D341Med (cell line): ENCODE results near the gene TRIM44.
"Not testable (repeated sequence)": the region's sequence is repeated elsewhere in the genome, so short reads cannot be mapped to it uniquely, and the experiment has no call there.

Experiments used
- DNase-seq: peaks from one replicate; pipeline ENCODE4 v3.0.0; 2012; ENCODE audit warnings: low spot score

Gene TRIM44

DNA sequence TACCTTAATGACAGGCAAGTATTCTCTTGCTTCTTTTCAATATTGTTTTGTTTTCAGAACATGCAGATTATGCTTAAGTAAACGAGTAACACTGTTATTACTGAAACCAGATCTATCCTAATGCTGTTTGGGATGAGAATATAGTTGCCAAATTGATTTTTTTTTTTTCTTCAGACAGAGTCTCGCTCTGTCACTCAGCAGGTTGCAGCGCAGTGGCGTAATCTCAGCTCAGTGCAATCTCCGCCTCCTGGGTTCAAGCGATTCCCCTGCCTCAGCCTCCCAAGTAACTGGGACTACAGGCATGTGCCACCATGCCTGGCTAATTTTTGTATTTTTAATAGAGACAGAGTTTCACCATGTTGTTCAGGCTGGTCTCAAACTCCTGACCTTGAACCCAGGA, 91.0 kb downstream of the TRIM44 start:
- not testable (repeated sequence) for DNase-seq

DNA sequence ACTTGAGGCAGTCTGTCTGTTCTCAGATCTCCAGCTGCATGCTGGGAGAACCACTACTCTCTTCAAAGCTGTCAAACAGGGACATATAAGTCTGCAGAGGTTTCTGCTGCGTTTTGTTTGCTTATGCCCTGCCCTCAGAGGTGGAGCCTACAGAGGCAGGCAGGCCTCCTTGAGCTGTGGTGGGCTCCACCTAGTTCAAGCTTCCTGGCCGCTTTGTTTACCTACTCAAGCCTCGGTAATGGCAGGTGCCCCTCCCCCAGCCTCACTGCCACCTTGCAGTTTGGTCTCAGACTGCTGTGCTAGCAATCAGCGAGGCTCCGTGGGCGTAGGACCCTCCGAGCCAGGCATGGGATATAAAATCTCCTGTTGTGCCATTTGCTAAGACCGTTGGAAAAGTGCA, 97.4 kb downstream of the TRIM44 start:
- not testable (repeated sequence) for DNase-seq

DNA sequence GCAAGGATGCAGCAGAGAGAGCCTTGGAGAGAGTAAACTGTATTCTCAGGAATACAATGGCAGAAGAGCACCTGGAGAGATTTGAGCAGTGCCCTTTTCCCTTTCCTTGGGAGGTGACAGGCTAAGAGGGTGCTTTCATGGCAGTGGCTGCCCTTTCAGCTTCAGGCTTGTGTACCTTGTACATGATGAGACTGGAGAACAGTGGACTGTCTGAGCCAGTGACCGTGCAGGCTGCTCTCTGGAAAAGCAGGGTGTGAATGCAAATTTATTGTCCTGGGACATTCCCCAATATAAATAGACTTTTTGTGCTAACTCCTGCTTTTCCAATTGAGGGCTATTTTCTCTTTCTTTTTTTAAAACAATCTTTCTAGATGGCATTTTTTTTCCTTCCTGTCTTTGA, 99.3 kb downstream of the TRIM44 start:
- DNase-seq: no peak

DNA sequence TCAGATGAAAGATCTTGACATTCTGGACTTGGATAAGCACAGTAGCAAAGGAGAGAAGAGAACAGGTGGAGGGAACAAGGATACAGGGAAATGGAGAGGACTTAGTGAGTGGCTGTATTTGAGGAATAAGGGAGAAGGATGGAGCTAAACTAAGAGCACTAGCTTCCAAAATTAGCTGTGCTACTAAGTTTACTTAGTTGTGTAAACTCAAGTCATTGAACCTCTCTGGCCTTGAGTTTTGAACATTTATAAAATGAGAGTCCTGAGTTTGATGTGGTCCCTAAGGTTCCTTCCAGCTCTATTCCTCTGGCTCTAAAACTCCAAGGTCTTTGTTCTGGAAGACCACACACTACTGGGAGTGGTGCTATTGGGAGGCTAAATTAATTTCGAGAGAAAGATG, 100.7 kb downstream of the TRIM44 start:
- no peak for DNase-seq

GRCh38 chr11:35763765-35764164, 101.2 kb downstream of the TRIM44 start:
- no peak for DNase-seq

GRCh38 chr11:35764417-35764816, 101.8 kb downstream of the TRIM44 start:
- DNase-seq: no peak

DNA sequence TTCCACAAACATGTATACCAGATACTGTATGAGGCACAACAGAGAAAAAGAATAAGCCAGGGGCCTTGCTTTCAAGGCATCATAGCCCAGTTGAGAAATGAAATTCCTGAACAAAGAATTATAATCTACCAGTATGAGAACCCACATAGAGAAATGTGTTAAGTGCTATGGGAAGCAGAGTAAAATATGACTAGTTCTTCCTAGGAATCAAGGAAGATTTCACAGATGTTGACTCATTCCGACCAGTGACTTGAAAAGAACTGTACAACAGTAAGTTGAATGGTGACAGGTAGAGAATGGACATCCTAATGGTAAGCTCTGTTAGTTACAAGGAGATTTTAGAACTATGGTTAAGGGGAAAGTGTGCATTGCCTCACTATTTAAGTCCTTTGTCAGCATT, 102.6 kb downstream of the TRIM44 start:
- no peak for DNase-seq

GRCh38 chr11:35766651-35767050, 104.1 kb downstream of the TRIM44 start:
- no peak for DNase-seq

DNA sequence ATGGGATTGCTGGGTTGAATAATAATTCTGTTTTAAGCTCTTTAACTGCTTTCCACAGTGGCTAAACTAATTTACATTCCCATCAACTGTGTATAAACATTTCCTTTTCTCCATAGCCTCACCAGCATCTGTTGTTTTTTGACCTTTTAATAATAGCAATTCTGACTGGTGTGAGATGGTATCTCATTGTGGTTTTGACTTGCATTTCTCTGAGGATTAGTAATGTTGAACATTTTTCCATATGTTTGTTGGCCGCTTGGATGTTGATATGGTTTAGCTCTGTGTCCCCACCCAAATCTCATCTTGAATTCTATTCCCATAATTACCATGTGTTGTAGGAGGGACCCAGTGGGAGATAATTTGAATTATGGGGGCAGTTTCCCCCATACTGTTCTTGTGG, 107.8 kb downstream of the TRIM44 start:
- not testable (repeated sequence) for DNase-seq

DNA sequence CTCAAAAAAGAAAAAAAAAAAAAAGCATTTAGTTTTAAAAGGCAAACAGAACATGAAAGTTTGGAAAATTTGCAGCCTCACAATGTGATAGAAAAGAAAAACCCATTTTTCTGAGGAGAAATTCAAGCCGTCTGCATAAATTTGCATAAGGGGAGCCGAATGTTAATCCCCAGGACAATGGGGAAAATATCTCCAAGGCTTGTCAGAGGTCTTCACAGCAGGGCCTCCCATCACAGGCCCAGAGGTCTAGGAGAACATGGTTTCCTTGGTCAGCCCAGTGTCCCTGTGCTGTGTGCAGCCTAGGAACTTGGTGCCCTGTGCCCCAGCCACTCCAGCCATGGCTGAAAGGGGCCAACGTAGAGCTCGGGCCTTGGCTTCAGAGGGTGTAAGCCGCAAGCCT, 109.1 kb downstream of the TRIM44 start:
- no peak for DNase-seq

DNA sequence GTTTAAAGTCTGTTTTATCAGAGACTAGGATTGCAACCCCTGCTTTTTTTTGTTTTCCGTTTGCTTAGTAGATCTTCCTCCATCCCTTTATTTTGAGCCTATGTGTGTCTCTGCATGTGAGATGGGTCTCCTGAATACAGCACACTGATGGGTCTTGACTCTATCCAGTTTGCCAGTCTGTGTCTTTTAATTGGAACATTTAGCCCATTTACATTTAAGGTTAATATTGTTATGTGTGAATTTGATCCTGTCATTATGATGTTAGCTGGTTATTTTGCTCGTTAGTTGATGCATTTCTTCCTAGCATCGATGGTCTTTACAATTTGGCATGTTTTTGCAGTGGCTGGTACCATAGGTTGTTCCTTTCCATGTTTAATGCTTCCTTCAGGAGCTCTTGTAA, 114.7 kb downstream of the TRIM44 start:
- not testable (repeated sequence) for DNase-seq

- DNase-seq: not testable (repeated sequence)
Measured at GRCh38 chr11:35778943-35779342, 116.4 kb downstream of the TRIM44 start.

DNA sequence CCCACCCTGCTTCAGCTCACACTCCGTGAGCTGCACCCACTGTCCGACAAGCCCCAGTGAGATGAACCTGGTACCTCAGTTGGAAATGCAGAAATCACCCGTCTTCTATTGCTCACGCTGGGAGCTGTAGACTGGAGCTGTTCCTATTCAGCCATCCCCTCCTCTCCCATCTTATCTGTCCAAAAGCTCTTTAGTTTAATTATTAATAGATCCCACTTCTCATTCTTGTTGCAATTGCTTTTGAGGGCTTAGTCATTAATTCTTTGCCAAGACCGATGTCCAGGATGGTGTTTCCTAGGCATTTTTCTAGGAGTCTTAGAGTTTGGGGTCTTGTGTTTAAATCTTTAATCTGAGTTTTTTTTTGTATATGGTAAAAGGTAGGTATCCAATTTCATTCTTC, 116.8 kb downstream of the TRIM44 start:
- DNase-seq: no peak

- no peak for DNase-seq
Measured at GRCh38 chr11:35780951-35781860, 118.6 kb downstream of the TRIM44 start.

DNA sequence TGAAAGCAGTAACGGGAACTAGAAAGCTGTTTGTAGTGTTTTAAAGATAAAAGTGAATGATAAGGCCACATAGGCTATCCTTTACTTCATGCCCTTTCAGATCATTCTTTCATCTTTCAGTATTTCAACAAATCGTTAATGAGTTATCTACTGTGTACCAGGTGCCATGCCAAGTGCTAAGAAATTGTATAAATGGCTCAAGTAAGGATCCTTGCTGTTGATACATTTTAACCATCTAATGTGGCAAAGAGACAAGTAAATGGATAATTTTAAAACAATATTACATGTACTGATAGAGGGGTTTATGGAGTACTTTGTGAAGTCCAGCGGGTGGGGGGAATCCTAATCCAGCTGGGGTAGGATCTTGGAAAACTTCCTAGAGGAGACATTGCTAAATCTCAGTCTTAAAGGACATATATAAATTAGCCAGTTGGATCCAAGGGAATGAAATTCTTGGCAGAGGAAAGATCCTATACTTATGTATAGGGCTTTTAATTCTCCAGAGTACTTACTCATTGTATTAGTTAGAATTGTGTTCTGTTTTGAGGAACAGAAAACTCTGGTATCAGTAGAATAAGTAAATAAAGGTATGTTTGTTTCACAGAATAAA, 119.4 kb downstream of the TRIM44 start:
- no peak for DNase-seq

GRCh38 chr11:35783809-35784208, 121.2 kb downstream of the TRIM44 start:
- no peak for DNase-seq

GRCh38 chr11:35784699-35785098, 122.1 kb downstream of the TRIM44 start:
- DNase-seq: no peak

DNA sequence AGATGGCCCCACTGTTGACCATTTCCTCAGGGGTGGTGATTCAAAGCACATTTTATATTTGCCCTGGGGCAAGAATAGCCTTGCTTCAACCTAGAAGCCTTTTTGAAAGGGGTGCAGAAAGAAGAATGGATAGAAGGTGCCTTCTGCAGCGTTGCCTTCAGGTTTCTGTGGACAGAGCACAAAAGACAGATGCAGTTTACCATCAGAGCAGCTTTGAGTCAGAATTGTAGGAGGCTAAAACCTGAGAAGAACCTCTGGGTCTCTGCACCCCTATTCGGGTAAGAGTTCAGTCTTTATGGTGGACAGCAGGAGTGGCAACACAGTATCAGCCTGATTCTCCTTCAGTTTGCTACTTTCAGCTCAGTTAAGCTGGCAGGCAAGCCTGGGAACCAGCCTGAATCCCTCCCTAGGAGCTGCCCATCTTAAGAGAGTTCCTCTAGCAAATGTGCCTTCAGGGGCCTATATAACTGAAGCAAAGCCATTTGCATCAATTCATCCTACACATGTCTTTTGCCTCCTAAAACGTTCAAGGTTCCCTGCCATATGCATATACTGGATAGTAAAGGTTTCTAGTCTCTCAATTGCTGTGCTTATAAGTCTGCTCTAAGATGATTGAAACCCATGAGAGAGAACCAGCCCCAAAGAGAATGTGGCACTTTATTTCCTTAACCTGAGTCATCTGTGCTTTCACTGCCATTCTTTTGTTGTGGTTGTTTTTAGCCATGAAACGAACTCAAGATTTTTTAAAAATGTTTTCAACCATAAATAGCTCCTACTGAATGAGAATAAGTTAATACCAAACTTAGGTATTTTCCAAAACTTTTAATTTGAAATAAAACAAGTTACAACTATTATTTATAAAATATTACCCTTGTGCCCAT, 123.0 kb downstream of the TRIM44 start:
- no peak for DNase-seq

DNA sequence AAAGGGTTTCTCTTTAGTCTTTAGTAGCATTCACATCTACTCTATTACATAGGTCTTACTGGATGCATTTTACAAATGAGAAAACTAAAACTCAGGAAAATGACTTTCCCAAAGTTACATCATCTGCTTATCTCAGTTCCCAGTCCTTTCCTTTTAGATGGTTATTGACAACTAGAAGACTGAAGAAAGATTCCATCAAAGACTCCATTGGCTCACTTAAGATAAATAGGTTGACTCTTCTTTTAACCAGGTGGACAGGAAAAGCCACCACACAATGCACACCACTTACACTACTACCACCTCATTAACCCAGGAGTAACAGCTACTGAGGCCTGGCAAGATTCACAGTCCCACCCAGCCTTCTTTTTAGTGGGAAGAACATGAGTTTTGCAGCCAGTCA, 123.6 kb downstream of the TRIM44 start:
- no peak for DNase-seq

- DNase-seq: no peak
Measured at GRCh38 chr11:35787013-35787504, 124.5 kb downstream of the TRIM44 start.

GRCh38 chr11:35787626-35788025, 125.1 kb downstream of the TRIM44 start:
- DNase-seq: no peak
